Occipital lobe (tissue), 2 donors: Measurements from ENCODE around the gene EIF2A. TPM values are rescaled to one million over a fixed set of nuclear protein-coding genes. Genes with fewer than 3 reads are reported as not detected.
A peak's percentile ranks its signal among the peaks of the same experiment; 100 is the strongest.
"Not testable (repeated sequence)": the region's sequence is repeated elsewhere in the genome, so short reads cannot be mapped to it uniquely, and the experiment has no call there.

ENCODE experiments used
- DNase-seq: peaks from one replicate; lab custom pipeline; 2025; lab: John Stamatoyannopoulos, UW
- total RNA-seq: library from RNA; depleted of rRNA; stranded (reverse); fragments of >200 nt; gene quantifications from one replicate; pipeline ENCODE4 v1.2.3, GENCODE V29; 2014

Gene EIF2A
- total RNA-seq, 1 donor from 2014 or later = 268 TPM

GRCh38 chr3:150600647-150601530, 54.3 kb downstream of the EIF2A start:
- DNase-seq = not testable (repeated sequence)

GRCh38 chr3:150602426-150603152, 56.0 kb downstream of the EIF2A start:
- no peak for DNase-seq

GRCh38 chr3:150603153-150603979, 56.8 kb downstream of the EIF2A start, which contains the start of gene SELENOT:
Gene SELENOT (plus strand): TSS chr3:150603321. CDS start chr3:150603363, 42 bp downstream.
- peak; percentile 92 for DNase-seq

GRCh38 chr3:150603980-150604319, 57.4 kb downstream of the EIF2A start:
- no peak for DNase-seq

- no peak for DNase-seq
These were observed 59.5 kb downstream of the EIF2A start for GRCh38 chr3:150605998-150606641.

GRCh38 chr3:150607267-150608065, 60.9 kb downstream of the EIF2A start:
- no peak for DNase-seq

- no peak for DNase-seq
These were observed 63.4 kb downstream of the EIF2A start for GRCh38 chr3:150609988-150610387.

- no peak for DNase-seq
These were observed 64.2 kb downstream of the EIF2A start for GRCh38 chr3:150610785-150611184.

GRCh38 chr3:150611666-150612065, 65.1 kb downstream of the EIF2A start:
- no peak for DNase-seq

- DNase-seq = no peak
These were observed 65.9 kb downstream of the EIF2A start for GRCh38 chr3:150612494-150612893.

GRCh38 chr3:150613034-150613433, 66.4 kb downstream of the EIF2A start:
- no peak for DNase-seq

- DNase-seq = no peak
These were observed 67.3 kb downstream of the EIF2A start for GRCh38 chr3:150613709-150614480.

- DNase-seq = no peak
These were observed 73.6 kb downstream of the EIF2A start for GRCh38 chr3:150620002-150620689.

- not testable (repeated sequence) for DNase-seq
These were observed 76.4 kb downstream of the EIF2A start for GRCh38 chr3:150622955-150623354.

GRCh38 chr3:150623945-150624344, 77.4 kb downstream of the EIF2A start:
- DNase-seq = no peak

- DNase-seq = no peak
These were observed 79.8 kb downstream of the EIF2A start for GRCh38 chr3:150626148-150626930.

GRCh38 chr3:150627557-150627956, 81.0 kb downstream of the EIF2A start:
- DNase-seq = no peak
